ENCODE data around the gene SVOPL.

GRCh38 chr7:138559448-138559847 lies 141.7 kb downstream of the SVOPL start:
- TF ChIP-seq, protein P1, sequence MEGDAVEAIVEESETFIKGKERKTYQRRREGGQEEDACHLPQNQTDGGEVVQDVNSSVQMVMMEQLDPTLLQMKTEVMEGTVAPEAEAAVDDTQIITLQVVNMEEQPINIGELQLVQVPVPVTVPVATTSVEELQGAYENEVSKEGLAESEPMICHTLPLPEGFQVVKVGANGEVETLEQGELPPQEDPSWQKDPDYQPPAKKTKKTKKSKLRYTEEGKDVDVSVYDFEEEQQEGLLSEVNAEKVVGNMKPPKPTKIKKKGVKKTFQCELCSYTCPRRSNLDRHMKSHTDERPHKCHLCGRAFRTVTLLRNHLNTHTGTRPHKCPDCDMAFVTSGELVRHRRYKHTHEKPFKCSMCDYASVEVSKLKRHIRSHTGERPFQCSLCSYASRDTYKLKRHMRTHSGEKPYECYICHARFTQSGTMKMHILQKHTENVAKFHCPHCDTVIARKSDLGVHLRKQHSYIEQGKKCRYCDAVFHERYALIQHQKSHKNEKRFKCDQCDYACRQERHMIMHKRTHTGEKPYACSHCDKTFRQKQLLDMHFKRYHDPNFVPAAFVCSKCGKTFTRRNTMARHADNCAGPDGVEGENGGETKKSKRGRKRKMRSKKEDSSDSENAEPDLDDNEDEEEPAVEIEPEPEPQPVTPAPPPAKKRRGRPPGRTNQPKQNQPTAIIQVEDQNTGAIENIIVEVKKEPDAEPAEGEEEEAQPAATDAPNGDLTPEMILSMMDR (IDR thresholded peaks at IDR 0.05 in 2 of 3, conservative IDR thresholded peaks at IDR 0.05 in 1 of 3; ENCODE audit: insufficient read depth in 2 of 3, low read depth in 1 of 3, low read length in 3 of 3) = no peak
- no peak for TF ChIP-seq GABPA (tag; conservative IDR thresholded peaks at IDR 0.05; ENCODE audit: low read depth)

Data from K562 (cell line).